Fibroblast of villous mesenchyme (primary cell): ENCODE data around the gene KIFC1. TPM values are rescaled to one million over a fixed set of nuclear protein-coding genes. Genes with fewer than 3 reads are reported as not detected.

Source experiments
- DNase-seq: peaks from one replicate; pipeline ENCODE4 v3.0.0-alpha.2; 2010; ENCODE audit warnings: low read depth
- H3K4me3 ChIP-seq: 2 replicates; pipeline ENCODE4 v1.5.1; 2011; ENCODE audit warnings: low read depth, mild to moderate bottlenecking, low read length
- total RNA-seq: library from RNA; depleted of rRNA; stranded (reverse); fragments of >200 nt; gene quantifications from 2 replicates; pipeline ENCODE4 v1.2.3, GENCODE V29; 2012
- TF ChIP-seq, protein P1 (sequence below): IDR thresholded peaks from 2 replicates; pipeline ENCODE4 v1.5.1; 2012; ENCODE audit warnings: low read depth, mild to moderate bottlenecking, low read length; ENCODE audit not compliant: insufficient read depth

Gene KIFC1
- total RNA-seq, 1 donor = 34.5 TPM

DNA sequence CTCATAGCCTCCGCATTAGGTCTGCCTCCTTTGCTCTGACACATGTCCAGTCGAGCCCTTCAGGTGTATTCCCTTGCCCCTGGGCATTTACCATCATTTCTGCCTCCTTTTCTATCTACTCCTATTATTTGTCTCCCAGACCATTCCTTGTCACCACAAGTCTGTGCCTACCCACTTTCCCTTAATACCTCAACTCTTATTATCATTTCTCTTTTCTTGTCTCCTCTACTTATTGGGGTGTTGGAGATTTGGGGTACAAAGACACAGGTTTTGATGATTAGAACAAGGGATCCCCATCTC is 29.7 kb downstream of the KIFC1 start:
- peak overlapping the region; percentile 61 for H3K4me3 ChIP-seq
- DNase-seq = no peak
- TF ChIP-seq, protein P1, sequence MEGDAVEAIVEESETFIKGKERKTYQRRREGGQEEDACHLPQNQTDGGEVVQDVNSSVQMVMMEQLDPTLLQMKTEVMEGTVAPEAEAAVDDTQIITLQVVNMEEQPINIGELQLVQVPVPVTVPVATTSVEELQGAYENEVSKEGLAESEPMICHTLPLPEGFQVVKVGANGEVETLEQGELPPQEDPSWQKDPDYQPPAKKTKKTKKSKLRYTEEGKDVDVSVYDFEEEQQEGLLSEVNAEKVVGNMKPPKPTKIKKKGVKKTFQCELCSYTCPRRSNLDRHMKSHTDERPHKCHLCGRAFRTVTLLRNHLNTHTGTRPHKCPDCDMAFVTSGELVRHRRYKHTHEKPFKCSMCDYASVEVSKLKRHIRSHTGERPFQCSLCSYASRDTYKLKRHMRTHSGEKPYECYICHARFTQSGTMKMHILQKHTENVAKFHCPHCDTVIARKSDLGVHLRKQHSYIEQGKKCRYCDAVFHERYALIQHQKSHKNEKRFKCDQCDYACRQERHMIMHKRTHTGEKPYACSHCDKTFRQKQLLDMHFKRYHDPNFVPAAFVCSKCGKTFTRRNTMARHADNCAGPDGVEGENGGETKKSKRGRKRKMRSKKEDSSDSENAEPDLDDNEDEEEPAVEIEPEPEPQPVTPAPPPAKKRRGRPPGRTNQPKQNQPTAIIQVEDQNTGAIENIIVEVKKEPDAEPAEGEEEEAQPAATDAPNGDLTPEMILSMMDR = no peak

- TF ChIP-seq, protein P1 = no peak
- no peak for DNase-seq
- H3K4me3 ChIP-seq = no peak overlapping the region
These were observed 32.2 kb downstream of the KIFC1 start for GRCh38 chr6:33423777-33424176.

GRCh38 chr6:33424855-33425667 is 33.4 kb downstream of the KIFC1 start:
- TF ChIP-seq, protein P1 = no peak
- no peak for DNase-seq
- H3K4me3 ChIP-seq = peak overlapping the region; percentile 79

- DNase-seq = peak; percentile 88
- H3K4me3 ChIP-seq = peak overlapping the region; percentile 79
- TF ChIP-seq, protein P1 = peak; percentile 59
These were observed 34.3 kb downstream of the KIFC1 start for GRCh38 chr6:33425668-33426577.

GRCh38 chr6:33426590-33427511 is 35.2 kb downstream of the KIFC1 start:
- no peak for DNase-seq
- peak overlapping the region; percentile 79 for H3K4me3 ChIP-seq

More at GRCh38 chr6:33426590-33427511, 35.2 kb downstream of the KIFC1 start:
- TF ChIP-seq, protein P1 = no peak
